ENCODE measurements around the gene PLEKHN1.

PLEKHN1 gene

DNA sequence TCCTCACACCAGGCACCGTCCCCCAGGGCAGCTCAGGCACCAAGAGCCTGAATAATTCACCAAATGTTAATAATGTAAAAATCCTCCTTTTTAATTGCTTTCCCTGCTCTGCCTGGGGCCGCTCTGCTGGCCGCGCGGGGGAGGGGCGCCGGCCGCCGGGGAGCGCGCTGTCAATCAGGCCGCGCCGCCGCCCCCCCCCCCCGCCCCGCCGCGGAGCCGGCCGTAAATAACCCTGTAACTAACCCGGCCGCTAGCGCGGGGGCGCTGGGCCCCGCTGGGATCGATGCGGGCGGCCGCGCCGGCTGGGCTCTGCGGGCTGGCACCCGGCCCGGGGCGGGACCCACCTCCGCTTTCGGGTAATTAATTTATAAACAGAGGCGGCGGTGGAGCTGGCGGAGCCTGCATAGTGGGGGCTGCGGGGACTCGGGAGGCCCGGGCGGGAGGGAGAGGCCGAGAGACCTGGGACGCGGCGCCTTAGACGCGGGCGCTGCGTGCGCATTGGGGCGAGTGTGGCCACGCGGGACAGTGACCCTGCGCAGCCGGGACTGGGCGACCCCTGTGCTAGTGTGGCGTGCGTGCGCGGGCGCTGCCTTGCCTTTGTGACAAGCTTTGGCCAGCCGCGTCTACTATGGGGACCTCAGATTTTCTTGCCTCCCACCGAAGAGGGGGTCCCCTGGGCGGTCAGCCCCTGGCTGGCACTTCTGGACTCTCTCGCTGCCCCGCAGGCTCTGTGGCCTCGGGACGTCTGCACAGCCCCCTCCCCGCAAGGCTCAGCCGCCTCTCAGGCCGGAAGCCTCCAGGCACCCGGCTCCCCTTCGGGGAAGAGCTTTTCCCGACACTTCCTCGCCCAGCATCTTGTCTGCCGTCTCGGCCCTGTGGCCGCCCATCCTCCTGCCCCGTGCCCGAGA is 25.9 kb upstream of the PLEKHN1 start:
- DNase-seq (ENCODE audit: insufficient read length, low spot score) = peak; percentile 68
- TF ChIP-seq SPI1 (IDR thresholded peaks at IDR 0.05; ENCODE audit: low read depth, low read length) (no peak), POLR2A (IDR thresholded peaks at IDR 0.05; ENCODE audit: low read depth, low read length) (no peak), POU2F2 (IDR thresholded peaks at IDR 0.05; ENCODE audit: low read depth, low read length) (no peak), TAF1 (IDR thresholded peaks at IDR 0.05; ENCODE audit: low read depth, low read length) (no peak), PAX5 (IDR thresholded peaks at IDR 0.05; ENCODE audit: insufficient read depth, low read length, severe bottlenecking) (no peak), POLR2AphosphoS5 (IDR thresholded peaks at IDR 0.05; ENCODE audit: low read depth, low read length) (no peak)
- FAIRE-seq = no peak

DNA sequence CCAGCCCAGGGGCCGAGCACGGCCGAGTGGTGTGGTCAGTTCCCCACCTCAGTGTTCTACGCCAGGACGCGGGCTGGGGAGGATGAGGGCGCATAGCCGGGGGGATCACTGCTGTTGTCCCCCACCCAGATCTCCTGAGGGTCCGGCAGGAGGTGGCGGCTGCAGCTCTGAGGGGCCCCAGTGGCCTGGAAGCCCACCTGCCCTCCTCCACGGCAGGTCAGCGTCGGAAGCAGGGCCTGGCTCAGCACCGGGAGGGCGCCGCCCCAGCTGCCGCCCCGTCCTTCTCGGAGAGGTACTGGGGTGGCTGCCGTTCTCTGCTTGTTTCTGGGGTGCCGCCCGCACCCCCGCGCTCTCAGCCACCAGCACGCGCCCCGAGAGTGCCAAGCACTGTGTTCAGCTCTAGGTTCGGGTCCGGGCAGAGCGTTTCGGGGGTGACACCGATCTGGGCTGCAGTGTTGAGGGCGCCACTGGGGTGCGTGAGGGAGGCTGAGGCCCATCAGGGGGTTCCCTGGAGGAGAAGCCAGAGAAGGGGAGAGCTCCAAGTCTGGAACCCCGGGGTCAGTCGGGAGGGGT is 25.2 kb upstream of the PLEKHN1 start:
- FAIRE-seq (peak; percentile 5), DNase-seq (ENCODE audit: insufficient read length, low spot score) (no peak)
- no peak for TF ChIP-seq POLR2AphosphoS5 (IDR thresholded peaks at IDR 0.05; ENCODE audit: low read depth, low read length)
- no peak for TF ChIP-seq SPI1 (IDR thresholded peaks at IDR 0.05; ENCODE audit: low read depth, low read length)
- TF ChIP-seq POU2F2 (IDR thresholded peaks at IDR 0.05; ENCODE audit: low read depth, low read length) = no peak

DNA sequence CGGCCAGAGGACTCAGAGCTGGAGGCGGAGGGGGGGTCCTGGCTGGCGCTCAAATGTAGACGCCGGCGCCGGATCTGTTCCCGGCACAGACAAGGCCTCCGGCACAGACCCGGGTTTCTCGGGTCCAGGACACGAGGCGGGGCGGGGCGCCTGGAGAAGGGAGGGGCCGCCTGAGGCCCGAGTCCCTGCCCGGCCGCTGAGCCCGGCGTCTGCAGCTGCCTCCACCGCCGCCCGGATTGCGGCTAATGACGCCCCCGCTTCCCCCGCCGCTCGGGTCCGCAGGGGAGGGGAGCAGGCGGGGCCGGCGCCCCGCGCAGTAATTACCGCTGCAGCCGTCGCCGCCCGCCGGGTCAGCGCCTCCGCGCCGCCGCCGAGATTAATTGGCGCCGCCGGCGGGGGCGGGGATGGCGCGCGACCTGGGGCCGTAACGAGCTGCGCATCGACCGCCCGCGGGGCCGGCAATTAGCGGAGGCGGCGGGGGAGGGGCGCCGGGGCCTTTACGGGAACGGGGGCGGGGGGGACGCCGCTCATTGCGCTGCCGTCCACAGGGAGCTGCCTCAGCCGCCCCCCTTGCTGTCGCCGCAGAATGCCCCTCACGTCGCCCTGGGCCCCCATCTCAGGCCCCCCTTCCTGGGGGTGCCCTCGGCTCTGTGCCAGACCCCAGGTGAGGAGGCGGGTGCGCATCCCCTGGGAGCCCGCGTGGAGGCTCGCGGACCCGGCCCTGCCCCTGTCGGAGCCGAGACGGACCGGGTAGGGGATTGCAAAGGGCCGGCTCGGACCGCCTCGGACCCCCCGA is 24.5 kb upstream of the PLEKHN1 start:
- FAIRE-seq = no peak
- peak; percentile 85 for DNase-seq (ENCODE audit: insufficient read length, low spot score)
- TF ChIP-seq POU2F2 (IDR thresholded peaks at IDR 0.05; ENCODE audit: low read depth, low read length) (no peak), POLR2AphosphoS5 (IDR thresholded peaks at IDR 0.05; ENCODE audit: low read depth, low read length) (no peak), SPI1 (IDR thresholded peaks at IDR 0.05; ENCODE audit: low read depth, low read length) (no peak), TAF1 (IDR thresholded peaks at IDR 0.05; ENCODE audit: low read depth, low read length) (no peak), PAX5 (IDR thresholded peaks at IDR 0.05; ENCODE audit: insufficient read depth, low read length, severe bottlenecking) (no peak), POLR2A (IDR thresholded peaks at IDR 0.05; ENCODE audit: low read depth, low read length) (no peak)

DNA sequence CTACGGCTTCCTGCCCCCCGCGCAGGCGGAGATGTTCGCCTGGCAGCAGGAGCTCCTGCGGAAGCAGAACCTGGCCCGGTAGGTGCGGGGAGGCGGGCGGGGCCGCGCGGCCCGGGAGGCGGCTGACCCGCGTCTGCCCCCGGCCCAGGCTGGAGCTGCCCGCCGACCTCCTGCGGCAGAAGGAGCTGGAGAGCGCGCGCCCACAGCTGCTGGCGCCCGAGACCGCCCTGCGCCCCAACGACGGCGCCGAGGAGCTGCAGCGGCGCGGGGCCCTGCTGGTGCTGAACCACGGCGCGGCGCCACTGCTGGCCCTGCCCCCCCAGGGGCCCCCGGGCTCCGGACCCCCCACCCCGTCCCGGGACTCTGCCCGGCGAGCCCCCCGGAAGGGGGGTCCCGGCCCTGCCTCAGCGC is 23.9 kb upstream of the PLEKHN1 start:
- TF ChIP-seq TAF1 (IDR thresholded peaks at IDR 0.05; ENCODE audit: low read depth, low read length) (no peak), POU2F2 (IDR thresholded peaks at IDR 0.05; ENCODE audit: low read depth, low read length) (no peak), SPI1 (IDR thresholded peaks at IDR 0.05; ENCODE audit: low read depth, low read length) (no peak), POLR2A (IDR thresholded peaks at IDR 0.05; ENCODE audit: low read depth, low read length) (no peak), POLR2AphosphoS5 (IDR thresholded peaks at IDR 0.05; ENCODE audit: low read depth, low read length) (no peak), PAX5 (IDR thresholded peaks at IDR 0.05; ENCODE audit: insufficient read depth, low read length, severe bottlenecking) (no peak)
- DNase-seq (ENCODE audit: insufficient read length, low spot score) = no peak
- FAIRE-seq = no peak

DNA sequence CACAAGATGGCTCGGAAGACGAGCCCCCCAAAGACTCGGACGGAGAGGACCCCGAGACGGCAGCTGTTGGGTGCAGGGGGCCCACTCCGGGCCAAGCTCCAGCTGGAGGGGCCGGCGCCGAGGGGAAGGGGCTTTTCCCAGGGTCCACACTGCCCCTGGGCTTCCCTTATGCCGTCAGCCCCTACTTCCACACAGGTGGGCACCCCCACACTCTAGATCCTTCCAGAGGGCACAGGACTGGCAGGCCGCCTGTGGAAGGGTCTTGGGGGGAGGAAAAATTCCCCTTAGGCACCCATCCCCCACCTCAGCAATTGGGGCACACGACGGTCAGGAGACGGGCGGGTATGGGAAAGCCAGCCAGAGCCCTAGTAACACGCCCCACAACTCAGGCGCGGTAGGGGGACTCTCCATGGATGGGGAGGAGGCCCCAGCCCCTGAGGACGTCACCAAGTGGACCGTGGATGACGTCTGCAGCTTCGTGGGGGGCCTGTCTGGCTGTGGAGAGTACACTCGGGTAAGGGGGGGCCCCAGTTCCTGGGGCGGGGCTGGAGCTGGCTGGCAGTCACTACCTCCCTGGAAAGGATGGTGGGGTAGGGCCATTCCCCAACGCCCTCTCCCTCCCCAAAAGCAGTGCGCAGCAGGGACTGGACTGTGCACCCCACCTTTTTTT is 23.3 kb upstream of the PLEKHN1 start:
- TF ChIP-seq PAX5 (IDR thresholded peaks at IDR 0.05; ENCODE audit: insufficient read depth, low read length, severe bottlenecking) (no peak), POLR2A (IDR thresholded peaks at IDR 0.05; ENCODE audit: low read depth, low read length) (no peak), SPI1 (IDR thresholded peaks at IDR 0.05; ENCODE audit: low read depth, low read length) (no peak), TAF1 (IDR thresholded peaks at IDR 0.05; ENCODE audit: low read depth, low read length) (no peak), POU2F2 (IDR thresholded peaks at IDR 0.05; ENCODE audit: low read depth, low read length) (no peak), POLR2AphosphoS5 (IDR thresholded peaks at IDR 0.05; ENCODE audit: low read depth, low read length) (no peak; the same call in 1 of the 2 replicates)
- DNase-seq (ENCODE audit: insufficient read length, low spot score) (no peak), FAIRE-seq (no peak)

DNA sequence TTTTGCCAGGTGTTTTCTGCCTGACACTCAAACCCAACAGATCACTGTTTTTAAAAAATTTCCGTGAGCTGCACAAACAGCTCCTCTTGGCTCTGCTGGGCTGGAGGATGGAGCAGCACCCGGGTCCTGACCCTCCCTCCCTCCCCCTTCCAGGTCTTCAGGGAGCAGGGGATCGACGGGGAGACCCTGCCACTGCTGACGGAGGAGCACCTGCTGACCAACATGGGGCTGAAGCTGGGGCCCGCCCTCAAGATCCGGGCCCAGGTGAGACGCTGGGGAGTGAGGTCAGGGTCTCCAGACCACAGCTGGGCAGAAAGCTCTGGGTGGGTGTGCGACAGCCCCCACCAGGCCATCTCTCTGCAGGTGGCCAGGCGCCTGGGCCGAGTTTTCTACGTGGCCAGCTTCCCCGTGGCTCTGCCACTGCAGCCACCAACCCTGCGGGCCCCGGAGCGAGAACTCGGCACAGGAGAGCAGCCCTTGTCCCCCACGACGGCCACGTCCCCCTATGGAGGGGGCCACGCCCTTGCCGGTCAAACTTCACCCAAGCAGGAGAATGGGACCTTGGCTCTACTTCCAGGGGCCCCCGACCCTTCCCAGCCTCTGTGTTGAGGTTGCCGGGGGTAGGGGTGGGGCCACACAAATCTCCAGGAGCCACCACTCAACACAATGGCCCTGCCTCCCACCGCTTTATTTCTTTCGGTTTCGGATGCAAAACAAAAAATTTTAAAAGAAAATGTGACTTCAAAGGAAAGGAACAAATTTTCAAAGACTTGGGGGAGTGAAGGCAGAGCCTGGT is 22.5 kb upstream of the PLEKHN1 start:
- DNase-seq (ENCODE audit: insufficient read length, low spot score) (no peak), FAIRE-seq (no peak)
- TF ChIP-seq POLR2A (IDR thresholded peaks at IDR 0.05; ENCODE audit: low read depth, low read length) = no peak
- no peak for TF ChIP-seq POLR2AphosphoS5 (IDR thresholded peaks at IDR 0.05; ENCODE audit: low read depth, low read length)
- TF ChIP-seq SPI1 (IDR thresholded peaks at IDR 0.05; ENCODE audit: low read depth, low read length) = no peak
- TF ChIP-seq PAX5 (IDR thresholded peaks at IDR 0.05; ENCODE audit: insufficient read depth, low read length, severe bottlenecking) = no peak
- no peak for TF ChIP-seq POU2F2 (IDR thresholded peaks at IDR 0.05; ENCODE audit: low read depth, low read length)
- TF ChIP-seq TAF1 (IDR thresholded peaks at IDR 0.05; ENCODE audit: low read depth, low read length) = no peak

DNA sequence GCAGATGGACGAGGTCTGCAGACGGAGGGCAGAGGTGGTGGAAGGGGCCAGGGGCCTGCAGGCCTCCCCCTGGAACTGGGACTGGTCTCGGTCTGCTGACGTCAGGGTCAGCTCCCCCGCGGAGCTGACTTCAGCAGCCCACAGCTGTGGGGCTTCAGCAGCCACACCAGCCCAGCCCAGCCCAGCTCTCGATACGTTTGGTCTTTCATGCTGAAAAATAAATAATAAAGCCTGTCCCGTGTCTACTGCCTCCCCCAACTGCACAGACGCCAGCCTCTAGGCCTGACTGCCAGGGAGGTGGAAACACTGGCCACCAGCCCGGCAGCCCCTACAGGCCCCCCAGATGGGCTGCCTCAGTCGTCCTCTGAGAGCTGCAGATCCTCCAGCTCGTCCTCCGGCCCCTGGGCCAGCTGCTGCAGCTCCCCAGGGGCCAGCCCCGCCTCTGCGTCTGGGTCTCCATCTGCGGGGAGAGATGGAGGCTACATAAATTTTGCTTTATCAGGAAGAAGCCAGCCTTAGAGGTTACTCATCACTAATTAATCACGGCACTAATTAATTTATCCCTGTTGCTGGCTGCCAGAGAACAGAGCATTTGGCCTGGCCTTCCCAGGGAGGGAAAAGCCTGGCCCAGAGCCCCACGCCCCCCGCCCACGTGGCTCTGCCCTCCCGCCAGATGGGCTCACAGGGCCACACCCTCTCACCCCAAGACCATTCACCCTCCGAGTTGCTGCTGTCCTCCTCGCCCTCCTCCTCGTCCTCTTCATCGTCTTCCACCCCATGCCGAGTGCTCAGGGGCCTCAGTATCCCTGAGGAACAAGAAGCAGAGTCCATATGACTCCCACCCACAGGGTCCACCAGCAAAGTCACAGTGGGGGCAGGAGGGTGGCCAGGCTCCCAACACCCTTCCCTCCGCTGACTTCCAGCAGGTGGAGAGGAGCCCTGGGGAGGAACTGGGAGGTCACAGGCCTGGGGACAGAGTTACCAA is 21.6 kb upstream of the PLEKHN1 start:
- no peak for FAIRE-seq
- no peak for DNase-seq (ENCODE audit: insufficient read length, low spot score)

More for the DNA sequence above, 21.6 kb upstream of the PLEKHN1 start:
- TF ChIP-seq SPI1 (IDR thresholded peaks at IDR 0.05; ENCODE audit: low read depth, low read length) = no peak
- TF ChIP-seq TAF1 (IDR thresholded peaks at IDR 0.05; ENCODE audit: low read depth, low read length) = no peak
- TF ChIP-seq PAX5 (IDR thresholded peaks at IDR 0.05; ENCODE audit: insufficient read depth, low read length, severe bottlenecking) = no peak
- TF ChIP-seq POLR2A (IDR thresholded peaks at IDR 0.05; ENCODE audit: low read depth, low read length) = no peak
